Measurements from ENCODE around the gene PARP3. TPM values are rescaled to one million over a fixed set of nuclear protein-coding genes. Genes with fewer than 3 reads are reported as not detected.

PARP3 gene
- total RNA-seq, 1 experiment from 2014 or later, result 17.5 TPM

DNA sequence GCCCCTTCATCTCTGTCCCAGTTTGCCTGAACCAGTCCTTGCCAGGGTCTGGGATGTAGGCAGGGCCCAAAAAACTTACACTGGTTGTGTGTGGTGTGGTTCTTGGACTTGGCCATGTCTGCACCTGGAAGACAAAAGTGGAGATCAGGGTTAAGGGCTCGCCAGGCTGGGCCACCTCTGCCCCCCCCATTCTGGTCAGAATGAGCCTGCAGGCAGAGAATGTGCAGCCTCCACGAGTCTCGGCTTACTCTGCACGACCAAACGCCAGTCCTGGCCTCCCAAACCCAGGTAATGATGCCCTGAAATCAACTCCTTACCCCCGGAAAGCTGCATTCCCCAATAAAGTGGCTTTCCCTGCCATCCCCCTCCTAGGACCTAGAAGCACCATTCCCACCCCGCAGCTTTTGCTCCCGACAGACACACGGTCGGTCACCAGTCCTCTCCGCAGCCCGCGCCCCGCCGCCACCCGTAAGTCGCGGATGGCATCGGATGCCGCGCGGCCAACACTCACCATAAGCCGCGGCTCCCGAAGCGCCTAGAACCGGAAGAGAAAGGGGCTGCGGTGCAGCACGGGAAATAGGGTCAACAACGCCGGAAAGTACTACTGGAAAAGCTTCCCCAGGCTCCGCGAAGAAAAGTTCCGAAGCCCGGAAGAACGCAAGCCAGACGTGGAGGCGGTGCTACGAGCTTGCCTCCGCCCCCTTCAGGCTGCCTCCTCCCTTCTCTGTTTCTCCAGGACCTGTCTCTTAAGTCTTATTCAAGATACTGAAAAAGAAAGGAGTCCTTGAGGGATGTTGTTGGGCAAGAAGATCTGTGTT lies 53.4 kb downstream of the PARP3 start, which contains the start of gene RPL29:
Gene RPL29, minus strand, starts transcription at position 550 of the 818 bp plus-strand sequence. Its CDS starts 434 bp downstream, at position 116.
- Histone ChIP-seq H3K27ac (ENCODE audit: low read depth, low read length) (peak within 1 kb of the TSS; percentile 88), H3K36me3 (ENCODE audit: control insufficient read depth in 1 of 2, insufficient read depth in 2 of 2, low read length in 2 of 2) (peaks cover 15 to 29% of the 10 kb centered on the region in 2 experiments), H3K79me2 (ENCODE audit: insufficient read depth, low read length) (peaks cover 30% of the 10 kb centered on the region), H3K4me1 (ENCODE audit: control insufficient read depth in 1 of 2, insufficient read depth in 2 of 2, low read length in 2 of 2) (peaks cover 13 to 46% of the 10 kb centered on the region in 2 experiments), H3K4me3 (replicated peaks in 1 of 2; ENCODE audit: low read depth in 1 of 2, low read length in 2 of 2) (peak within 1 kb of the TSS; percentile 82 to 100), H3K27me3 (ENCODE audit: insufficient read depth, low read length) (no peaks in the 10 kb centered on the region), H3K4me2 (ENCODE audit: low read length) (peak within 1 kb of the TSS; percentile 95), H4K20me1 (ENCODE audit: insufficient read depth) (no peaks in the 10 kb centered on the region; the same call in 1 of the 2 replicates), H3K9ac (ENCODE audit: low read length) (peak within 1 kb of the TSS; percentile 91), H2AFZ (ENCODE audit: low read depth, low read length, poor library complexity, severe bottlenecking) (no peak within 1 kb of the TSS), H3K9me3 (ENCODE audit: control insufficient read depth in 1 of 2, insufficient read depth in 1 of 2, low read depth in 1 of 2, low read length in 2 of 2) (no peaks in the 10 kb centered on the region), H3K9me2 (ENCODE audit: insufficient read depth) (no peaks in the 10 kb centered on the region)
- BruUV-seq (replicated peaks), result no TSS peak
- CTCF ChIA-PET, result interaction anchor here (1.0 to 1.2 kb wide), 2 partner anchors 12 to 52 kb away, joined by 4 to 7 read pairs; partner anchors contain the start of gene ACY1
- RAD21 ChIA-PET (ENCODE audit: low non-redundant PET in 1 of 2, low total read pairs in 2 of 2, uncharacterized antibody in 2 of 2, unreplicated experiment in 2 of 2), result interaction anchor here in 1 of 2 experiments (0.6 to 1.3 kb wide), 3 partner anchors 54 to 281 kb away, joined by 3 to 4 read pairs (median 3); partner anchors contain the start of genes PARP3 and RRP9
- intact Hi-C loops (cut with micrococcal nuclease), result no loop called here
- peak; percentile 72 for ATAC-seq
- DNase-seq (ENCODE audit: low read depth, low spot score), result peak; percentile 90
- POLR2A ChIA-PET, result interaction anchor here (0.5 to 5.1 kb wide), 20 partner anchors 9 to 389 kb away, joined by 3 to 31 read pairs (median 4); partner anchors contain the start of genes ABHD14B, ACY1, DUSP7 and PARP3
- TF ChIP-seq FOSL1 (IDR thresholded peaks at IDR 0.05; ENCODE audit: low read depth) (no peak), EZH2phosphoT487 (IDR thresholded peaks at IDR 0.05; ENCODE audit: borderline replicate concordance) (no peak), JUND (IDR thresholded peaks at IDR 0.05) (no peak), ELF1 (IDR thresholded peaks at IDR 0.05; ENCODE audit: borderline replicate concordance, low read depth) (no peak), SP1 (IDR thresholded peaks at IDR 0.05; ENCODE audit: low read depth) (no peak), POLR2A (IDR thresholded peaks at IDR 0.05; ENCODE audit: borderline replicate concordance, extremely low read depth, insufficient read depth, insufficient read length) (peak; percentile 92), POLR2AphosphoS5 (IDR thresholded peaks at IDR 0.05; ENCODE audit: low read depth, low read length) (peak; percentile 94), SIN3A (IDR thresholded peaks at IDR 0.05; ENCODE audit: low read depth) (no peak), ZNF274 (IDR thresholded peaks at IDR 0.05; ENCODE audit: low read depth, low read length) (no peak), EGR1 (IDR thresholded peaks at IDR 0.05; ENCODE audit: low read depth) (no peak), YY1 (IDR thresholded peaks at IDR 0.05; ENCODE audit: extremely low read depth, insufficient replicate concordance, low read depth, low read length) (peak; percentile 86), SRF (IDR thresholded peaks at IDR 0.05; ENCODE audit: low read depth) (no peak), CEBPB (IDR thresholded peaks at IDR 0.05; ENCODE audit: low read depth) (no peak), ZFX (IDR thresholded peaks at IDR 0.05) (peak; percentile 38; the same call in 1 of the 2 replicates), RAD21 (IDR thresholded peaks at IDR 0.05; ENCODE audit: low read depth) (no peak), TCF7L2 (IDR thresholded peaks at IDR 0.05; ENCODE audit: borderline replicate concordance, extremely low read depth, insufficient read depth, insufficient read length) (no peak), EZH2 (IDR thresholded peaks at IDR 0.05) (no peak)
- TF ChIP-seq, protein P1, sequence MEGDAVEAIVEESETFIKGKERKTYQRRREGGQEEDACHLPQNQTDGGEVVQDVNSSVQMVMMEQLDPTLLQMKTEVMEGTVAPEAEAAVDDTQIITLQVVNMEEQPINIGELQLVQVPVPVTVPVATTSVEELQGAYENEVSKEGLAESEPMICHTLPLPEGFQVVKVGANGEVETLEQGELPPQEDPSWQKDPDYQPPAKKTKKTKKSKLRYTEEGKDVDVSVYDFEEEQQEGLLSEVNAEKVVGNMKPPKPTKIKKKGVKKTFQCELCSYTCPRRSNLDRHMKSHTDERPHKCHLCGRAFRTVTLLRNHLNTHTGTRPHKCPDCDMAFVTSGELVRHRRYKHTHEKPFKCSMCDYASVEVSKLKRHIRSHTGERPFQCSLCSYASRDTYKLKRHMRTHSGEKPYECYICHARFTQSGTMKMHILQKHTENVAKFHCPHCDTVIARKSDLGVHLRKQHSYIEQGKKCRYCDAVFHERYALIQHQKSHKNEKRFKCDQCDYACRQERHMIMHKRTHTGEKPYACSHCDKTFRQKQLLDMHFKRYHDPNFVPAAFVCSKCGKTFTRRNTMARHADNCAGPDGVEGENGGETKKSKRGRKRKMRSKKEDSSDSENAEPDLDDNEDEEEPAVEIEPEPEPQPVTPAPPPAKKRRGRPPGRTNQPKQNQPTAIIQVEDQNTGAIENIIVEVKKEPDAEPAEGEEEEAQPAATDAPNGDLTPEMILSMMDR (IDR thresholded peaks at IDR 0.05 in 2 of 3, conservative IDR thresholded peaks at IDR 0.05 in 1 of 3; ENCODE audit: borderline replicate concordance in 1 of 3, insufficient read depth in 1 of 3, low read depth in 2 of 3, low read length in 2 of 3), result no peak
- TF ChIP-seq, protein P2, sequence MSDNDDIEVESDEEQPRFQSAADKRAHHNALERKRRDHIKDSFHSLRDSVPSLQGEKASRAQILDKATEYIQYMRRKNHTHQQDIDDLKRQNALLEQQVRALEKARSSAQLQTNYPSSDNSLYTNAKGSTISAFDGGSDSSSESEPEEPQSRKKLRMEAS (IDR thresholded peaks at IDR 0.05), result no peak
- TF ChIP-seq, protein P3, sequence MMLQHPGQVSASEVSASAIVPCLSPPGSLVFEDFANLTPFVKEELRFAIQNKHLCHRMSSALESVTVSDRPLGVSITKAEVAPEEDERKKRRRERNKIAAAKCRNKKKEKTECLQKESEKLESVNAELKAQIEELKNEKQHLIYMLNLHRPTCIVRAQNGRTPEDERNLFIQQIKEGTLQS (IDR thresholded peaks at IDR 0.05), result no peak
- TF ChIP-seq, protein P4, sequence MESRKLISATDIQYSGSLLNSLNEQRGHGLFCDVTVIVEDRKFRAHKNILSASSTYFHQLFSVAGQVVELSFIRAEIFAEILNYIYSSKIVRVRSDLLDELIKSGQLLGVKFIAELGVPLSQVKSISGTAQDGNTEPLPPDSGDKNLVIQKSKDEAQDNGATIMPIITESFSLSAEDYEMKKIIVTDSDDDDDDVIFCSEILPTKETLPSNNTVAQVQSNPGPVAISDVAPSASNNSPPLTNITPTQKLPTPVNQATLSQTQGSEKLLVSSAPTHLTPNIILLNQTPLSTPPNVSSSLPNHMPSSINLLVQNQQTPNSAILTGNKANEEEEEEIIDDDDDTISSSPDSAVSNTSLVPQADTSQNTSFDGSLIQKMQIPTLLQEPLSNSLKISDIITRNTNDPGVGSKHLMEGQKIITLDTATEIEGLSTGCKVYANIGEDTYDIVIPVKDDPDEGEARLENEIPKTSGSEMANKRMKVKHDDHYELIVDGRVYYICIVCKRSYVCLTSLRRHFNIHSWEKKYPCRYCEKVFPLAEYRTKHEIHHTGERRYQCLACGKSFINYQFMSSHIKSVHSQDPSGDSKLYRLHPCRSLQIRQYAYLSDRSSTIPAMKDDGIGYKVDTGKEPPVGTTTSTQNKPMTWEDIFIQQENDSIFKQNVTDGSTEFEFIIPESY (IDR thresholded peaks at IDR 0.05; ENCODE audit: extremely low read depth, insufficient replicate concordance, low read length), result peak; percentile 35
